SKM-1 (cell line): ENCODE measurements around the gene OTOF.

Experiments
- DNase-seq: peaks from one replicate; lab custom pipeline; 2025; ENCODE audit not compliant: unreplicated experiment; lab: John Stamatoyannopoulos, UW

Gene OTOF

DNA sequence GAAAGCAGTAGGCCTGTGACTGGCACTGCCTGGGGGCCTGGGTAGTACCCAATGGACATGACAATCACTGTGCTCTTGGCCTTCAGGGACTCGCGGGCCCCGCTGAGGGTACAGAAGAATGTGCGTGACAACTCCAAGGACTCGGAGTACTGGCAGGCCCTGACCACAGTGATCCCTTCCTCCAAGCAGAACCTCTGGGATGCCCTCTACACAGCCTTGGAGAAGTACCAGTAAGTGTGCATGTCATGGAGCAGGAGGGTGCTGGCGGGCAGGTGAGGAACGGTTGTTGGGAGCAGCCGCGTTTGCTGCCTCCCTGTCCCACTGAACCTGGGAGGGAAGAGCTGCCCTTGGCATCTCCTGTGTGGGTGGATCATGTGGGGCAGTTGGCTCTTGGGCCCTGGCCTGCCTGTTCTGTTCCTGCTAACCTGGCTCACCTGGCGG lies 23.3 kb downstream of the OTOF start:
- no peak for DNase-seq

DNA sequence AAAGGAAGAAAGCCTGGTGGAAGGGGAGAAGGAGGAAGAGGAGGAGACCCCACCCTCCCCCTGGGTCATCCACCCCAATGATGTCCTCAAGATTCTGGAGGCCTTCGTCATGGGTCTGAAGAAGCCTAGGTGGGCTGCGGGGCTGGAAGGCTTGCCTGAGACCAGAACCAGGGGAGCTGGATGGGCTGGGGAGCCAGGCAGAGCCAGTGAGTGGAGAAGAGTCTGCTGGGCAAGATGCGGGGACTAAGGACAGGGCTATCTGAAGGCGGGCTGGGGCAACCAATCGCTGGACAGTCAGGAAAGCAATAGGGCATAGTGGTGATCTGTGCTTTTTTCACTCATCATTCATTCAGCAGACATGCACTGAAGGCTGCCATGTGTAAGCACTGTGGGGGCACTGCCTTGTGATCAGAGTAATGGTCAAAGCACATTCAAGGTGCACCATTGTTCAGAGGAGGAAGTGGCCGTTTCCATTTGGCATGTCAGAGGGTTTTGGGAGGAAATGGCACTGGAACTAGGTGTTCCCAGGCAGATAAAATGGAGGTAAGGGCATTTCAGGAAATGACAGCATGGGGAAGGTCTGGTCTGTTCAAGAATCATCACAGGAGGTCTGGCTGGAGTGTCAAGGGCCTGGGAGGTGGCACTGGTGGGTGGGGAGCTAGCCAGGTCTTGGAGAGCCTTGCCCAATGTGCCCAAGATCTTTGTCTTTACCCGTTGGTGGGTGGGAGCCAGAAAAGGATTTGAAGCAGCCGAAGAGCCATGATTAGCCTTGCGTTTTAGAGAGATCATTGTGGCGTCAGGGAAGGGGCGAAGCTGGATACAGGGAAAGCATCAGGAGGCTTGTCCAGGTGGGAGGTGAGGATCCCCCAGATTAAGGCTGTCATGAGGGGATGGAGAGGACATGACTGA lies 24.2 kb downstream of the OTOF start:
- DNase-seq = no peak

DNA sequence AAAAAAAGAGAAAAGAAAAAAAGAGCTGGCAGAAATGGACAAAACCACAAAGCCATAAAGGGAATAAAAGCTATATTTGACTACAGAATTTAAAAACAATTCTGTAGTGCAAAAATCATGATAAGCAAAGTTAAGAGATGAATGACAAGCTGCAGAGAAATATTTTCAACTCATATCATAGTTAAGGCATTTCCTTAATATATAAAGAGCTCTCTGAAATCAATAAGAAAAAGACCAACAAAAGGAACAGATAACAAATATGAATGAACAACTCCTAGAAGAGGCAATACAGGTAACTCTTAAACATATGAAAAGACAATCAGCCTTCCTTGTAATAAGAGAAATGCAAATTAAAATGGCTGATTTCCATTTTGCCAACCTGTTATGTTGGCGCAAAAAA lies 26.2 kb downstream of the OTOF start:
- DNase-seq = no peak

DNA sequence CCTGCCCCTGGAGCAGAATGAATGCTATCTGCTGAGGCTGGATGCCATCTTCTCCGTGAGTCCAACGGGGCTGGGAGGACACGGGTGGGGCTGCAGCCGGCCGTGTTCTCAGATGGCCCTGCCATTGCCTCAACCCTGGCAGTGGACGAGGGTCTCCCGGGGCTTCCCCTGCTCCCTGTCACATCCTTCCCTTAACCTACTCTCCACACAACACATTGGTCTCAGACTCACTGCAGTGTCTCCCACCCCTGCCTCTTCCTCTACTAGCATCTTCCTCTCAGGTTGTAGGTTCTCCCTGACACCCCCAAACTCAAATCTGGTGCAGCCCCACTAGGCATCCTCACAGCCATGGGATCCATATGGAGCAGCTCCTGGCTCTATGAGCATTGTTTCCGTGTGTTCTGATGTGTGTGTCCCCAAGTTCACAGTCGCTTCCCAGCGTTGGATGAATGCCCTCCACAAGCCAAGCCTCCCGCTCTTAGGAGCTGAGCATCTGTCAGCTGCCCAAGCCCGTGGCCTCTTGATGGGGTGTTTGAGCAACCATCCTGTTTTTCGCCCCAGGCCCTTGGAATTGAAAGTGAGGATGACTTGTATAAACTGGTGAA lies 27.8 kb downstream of the OTOF start:
- DNase-seq = no peak

DNA sequence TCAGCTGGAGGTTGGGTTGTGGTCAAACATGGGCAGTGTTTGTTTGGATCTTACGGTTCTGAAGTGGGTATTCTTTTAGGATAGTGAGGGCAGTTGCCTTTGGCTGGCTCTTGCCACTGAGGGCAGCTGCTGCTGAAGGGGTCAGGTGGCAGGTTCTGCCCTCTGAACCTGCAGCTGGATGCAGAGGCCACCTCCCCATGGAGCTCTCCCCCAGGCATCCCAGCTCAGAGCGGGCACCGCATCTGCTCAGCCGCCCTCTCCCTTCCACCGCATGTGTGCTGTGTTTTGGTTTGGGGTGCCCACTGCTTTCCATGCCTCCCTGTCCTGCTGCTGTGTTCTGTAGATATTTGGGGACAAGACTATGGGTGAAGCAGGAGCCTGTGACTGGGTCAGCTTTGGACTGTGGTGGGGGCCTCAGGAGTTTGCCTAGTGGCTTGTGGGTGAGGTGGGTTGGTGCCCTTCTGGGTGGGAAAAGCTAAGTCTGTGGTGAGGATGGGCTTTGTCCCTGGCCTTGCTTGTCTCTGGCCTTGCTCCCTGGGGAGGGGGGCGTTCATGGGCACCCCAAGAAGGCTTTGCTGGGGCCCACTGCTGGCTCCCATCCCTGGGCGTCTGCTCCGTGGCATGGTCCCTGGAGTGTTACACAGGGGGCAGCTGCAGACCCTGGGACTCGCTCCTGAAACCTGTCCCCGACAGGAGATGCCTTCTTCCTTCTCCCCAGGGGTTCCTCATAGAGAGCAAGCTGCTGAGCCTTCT lies 28.5 kb downstream of the OTOF start:
- no peak for DNase-seq

DNA sequence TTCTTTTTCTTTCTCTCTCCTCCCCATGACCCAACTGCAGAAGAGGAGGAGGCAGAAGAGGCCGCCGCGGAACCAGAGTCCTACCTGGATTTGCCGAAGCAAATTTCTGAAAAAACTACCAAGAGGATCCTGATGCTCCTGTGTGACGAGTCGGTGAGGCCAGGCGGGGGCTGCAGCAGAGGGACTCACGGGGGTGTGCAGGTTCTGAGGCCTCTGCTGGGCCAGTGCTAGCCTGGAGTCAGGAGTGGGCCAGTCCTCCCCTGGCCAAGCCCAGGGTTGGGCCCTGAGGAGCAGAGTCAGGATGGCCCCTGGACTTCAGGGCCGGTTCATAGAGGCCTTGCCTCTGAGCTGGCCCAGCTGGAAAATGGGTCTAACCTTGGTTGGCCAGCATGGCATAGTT lies 29.3 kb downstream of the OTOF start:
- DNase-seq = no peak

DNA sequence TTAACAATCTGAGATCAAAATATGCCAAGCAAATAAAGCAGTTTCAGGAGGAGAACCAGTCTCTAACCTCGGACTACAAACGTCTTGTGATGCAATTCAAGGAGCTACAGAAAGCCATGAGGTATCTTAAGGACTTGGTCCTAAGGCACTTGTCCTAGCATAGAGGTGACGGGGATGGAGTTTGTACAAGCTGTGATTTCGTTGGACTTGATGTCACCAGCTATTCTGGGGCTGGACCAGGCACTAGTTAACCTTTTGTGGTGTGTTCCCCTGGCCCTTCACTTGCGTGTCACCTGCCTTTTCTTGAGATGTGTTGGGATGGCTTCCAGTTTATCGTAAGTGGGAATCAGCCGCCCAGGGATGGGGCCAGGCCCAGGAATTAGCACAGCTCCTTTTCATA lies 33.7 kb downstream of the OTOF start:
- DNase-seq = no peak

DNA sequence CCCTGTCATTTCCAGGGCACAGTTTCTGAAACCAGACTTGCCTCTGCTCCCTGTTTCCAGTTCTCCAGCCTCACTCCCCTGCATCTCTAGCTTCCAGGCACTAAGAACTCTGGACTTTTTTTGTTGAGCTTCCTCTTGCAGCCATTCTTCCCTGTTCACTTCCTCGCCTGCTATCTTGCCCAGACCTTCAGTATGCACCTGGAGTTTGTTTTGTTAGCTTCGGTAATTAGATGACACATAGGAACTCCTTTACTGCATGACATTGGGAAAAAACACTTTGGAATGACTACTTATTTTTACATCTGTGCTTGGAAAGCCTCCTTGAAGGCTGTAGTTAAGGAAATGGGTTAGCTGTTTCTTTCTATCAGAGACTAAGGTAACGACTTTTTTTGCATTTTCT lies 35.2 kb downstream of the OTOF start:
- DNase-seq = no peak

DNA sequence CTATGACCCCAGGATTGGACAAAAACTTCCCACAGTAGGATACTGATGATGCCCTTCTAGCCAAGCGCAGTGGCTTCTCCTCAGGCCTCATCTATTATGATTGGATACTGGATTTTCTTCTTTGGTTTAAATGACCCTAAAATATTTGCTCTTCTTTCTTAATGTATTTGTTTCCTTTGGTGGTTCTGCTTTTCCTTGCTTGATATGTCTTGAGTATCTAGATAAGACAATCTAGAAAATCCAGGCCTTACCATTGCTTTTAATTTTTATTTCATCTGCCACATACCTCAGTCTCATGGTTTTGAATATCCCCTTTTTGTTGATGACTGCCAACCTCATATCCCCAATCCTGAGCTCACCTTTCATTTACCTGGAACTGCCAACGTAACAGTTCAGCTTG lies 35.6 kb downstream of the OTOF start:
- no peak for DNase-seq

DNA sequence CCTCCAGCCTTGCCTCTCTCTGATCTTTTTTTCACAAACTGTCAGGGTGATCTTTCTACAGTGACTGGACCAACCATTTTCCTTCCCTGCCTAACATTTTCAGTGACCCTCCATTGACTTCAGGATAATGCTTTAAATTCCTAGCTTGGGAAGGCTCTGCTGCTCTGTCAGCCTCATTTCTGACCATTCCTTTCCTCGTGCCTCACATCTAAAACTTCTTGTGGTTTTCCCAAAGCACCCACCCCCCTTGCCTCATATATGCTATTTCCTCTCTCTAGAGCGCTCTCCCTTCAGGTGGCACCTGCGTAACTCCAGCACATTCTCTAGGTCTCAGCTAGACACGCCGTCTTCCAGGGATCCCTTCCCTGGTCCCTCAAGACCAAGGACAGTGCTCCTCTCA lies 39.0 kb downstream of the OTOF start:
- DNase-seq = no peak

DNA sequence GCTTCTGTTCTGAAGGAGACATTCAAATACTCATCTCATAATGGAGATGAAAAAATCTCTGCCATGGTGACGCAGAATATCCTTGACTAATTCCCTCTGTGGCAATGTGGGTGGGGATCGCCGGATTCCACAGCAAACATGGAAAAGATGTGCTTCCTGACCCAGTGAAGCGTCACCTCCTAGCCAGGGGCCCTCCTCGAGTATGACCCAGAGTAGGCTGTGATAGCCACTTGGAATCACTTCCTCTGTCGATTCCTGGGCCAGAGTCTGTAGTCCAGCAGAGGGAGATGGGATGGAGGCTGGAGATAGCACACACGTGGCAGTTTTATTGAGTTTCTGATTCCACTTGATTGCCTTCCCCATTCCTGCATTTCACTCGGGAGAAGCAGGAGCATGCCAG lies 39.4 kb downstream of the OTOF start:
- DNase-seq = no peak

DNA sequence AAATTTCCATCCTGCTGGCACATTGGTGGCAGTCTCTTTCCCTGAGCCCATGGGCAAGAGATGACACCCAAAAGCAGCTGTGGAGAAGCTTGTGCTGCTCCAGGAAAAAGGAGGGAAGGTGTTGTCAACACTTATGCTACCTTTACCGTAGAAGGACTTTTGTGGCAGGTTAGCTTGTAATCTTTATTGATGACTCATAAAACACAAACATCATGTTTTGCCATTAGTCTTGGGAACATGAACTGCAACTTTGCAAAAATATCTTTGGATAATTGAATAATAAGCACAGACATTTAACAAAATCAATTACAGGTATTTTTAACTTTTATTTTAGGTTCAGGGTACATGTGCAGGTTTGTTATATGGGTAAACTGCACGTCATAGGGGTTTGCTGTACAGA lies 42.8 kb downstream of the OTOF start:
- DNase-seq = no peak

DNA sequence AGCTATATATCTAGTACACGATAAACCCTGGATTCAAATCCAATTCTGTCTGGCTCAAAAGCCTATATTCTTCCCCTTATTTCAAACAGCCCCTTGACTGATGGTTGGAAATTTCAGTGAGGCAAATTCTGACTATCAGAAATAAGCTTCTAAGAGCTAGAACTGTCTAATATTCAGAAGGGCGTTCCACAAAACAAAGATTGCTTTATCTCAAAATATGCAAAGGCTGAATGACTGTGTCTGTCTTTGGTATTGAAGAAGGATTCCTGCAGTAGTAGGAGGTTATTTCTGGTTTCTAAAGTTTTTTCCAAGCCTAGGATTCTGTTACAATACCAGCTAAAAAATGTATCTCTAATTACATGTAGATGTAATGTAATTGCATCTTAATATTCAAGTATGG lies 45.1 kb downstream of the OTOF start:
- no peak for DNase-seq

DNA sequence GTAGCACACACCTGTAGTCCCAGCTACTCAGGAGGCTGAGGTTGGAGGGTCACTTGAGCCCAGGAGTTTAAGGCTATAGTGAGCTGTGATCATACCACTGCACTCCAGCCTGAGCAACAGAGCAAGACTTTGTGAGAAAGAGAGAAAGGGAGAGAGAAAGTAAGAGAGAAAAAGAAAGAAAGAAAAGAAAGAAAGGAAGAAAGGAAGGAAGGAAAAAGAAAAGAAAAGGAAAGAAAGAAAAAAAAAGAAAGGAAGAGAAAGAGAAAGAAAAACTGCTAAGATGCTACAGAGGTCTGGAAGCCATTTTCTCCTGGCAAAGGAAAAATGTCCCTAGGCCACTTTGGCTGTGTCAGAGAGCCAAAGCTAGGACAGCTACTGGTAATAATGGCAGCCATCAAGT lies 45.6 kb downstream of the OTOF start:
- DNase-seq = no peak

DNA sequence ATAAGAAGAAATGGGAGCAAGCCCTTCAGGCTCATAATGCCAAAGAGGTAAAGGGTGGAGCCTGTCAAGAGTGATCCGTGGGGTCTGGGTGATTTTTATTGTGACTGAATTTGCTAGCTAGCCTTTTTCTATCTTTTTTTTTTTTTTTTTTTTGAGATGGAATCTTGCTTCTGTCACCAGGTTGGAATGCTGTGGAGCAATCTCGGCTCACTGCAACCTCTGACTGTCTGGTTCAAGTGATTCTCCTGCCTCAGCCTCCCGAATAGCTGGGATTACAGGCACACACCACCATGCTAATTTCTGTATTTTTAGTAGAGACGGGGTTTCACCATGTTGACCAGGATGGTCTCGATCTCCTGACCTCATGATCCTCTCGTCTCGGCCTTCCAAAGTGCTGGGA lies 47.1 kb downstream of the OTOF start:
- DNase-seq = no peak

DNA sequence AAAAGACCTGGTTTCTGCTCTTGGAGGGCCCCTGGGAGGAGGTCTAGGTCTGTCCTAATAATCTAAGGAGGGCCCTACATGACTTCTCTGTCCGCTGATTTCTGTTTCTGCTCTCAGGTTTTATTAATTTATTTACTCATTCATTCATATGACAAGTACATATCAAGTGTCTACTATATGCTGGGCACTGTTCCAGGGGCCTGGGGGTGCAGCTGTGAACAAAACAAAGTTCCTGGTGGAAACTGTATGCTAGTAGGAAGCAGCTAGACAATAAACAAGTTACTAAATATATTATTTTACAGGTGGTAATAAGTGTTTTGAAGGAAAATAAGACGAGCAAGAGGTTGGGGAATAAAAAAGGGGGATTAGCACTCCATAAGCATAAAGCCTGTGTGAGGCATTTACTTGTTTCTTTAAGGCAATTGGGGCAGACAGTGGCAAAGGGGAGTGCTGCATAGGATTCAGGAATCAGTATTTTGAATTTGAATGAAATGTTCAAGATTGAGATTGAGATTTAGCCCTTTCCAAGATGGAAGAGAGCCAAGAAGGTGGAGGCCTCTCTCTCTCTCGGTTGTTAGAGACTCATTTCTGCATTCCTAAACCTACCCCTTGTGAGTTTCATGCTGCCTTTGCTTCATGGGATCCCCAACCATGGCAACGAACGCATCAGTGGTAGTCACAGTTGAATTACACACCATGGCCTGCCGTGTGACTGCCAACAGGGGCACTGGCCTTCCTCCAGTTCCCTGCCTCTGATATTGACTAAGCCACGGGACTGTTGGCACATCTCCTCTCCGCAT lies 47.9 kb downstream of the OTOF start:
- no peak for DNase-seq

DNA sequence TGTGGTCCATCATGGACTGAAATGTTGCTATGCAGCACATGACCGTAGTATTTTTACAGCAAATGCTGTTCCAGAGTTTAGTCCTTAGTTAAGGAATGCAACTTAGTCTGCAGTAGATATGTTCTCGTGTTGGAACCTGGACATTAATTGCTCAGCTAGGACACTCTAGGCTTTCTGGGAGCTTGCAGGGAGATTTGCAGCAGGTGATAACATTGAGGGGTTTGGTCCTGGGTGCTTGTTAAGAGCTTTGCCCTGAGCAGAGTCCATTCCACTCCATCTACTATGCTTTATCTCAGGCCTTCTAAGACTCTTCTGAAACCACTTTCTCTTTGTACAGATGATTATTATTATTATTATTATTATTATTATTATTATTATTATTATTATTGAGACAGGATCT lies 49.1 kb downstream of the OTOF start:
- DNase-seq = no peak

DNA sequence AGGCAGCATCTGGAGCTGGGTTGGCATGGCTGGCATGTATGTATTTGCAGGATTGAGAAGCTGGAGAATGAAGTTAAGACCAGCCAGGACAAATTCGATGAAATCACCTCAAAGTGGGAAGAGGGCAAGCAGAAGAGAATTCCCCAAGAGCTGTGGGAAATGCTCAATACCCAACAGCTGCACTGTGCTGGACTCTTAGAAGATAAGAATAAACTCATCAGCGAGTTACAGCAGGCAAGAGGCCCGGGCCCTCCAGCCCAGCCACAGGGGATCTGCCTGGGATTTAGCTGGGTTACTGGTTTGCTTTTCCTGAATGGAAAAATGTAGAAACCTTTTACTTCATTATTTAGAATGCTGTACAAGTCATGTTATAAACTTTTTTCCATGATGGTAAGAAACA lies 53.7 kb downstream of the OTOF start:
- no peak for DNase-seq

DNA sequence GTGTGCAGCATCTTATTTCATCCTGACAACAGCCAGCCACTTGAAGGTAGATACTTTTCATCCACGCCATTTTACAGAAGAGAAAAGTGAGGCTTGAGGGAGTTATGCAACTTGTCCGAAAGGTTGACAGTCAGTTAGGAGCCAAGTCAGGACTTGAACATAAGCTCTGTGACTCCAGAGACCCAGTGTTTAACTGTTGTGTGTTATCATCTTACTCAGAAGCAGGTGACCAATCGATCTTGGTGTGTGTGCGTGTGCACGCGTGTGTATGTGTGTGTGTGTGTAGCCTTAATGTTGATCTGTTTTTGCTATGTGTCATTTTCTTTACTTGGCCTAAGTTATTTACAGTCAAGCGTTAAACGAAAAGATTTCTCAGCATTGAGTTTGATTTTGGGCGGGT lies 54.2 kb downstream of the OTOF start:
- no peak for DNase-seq

DNA sequence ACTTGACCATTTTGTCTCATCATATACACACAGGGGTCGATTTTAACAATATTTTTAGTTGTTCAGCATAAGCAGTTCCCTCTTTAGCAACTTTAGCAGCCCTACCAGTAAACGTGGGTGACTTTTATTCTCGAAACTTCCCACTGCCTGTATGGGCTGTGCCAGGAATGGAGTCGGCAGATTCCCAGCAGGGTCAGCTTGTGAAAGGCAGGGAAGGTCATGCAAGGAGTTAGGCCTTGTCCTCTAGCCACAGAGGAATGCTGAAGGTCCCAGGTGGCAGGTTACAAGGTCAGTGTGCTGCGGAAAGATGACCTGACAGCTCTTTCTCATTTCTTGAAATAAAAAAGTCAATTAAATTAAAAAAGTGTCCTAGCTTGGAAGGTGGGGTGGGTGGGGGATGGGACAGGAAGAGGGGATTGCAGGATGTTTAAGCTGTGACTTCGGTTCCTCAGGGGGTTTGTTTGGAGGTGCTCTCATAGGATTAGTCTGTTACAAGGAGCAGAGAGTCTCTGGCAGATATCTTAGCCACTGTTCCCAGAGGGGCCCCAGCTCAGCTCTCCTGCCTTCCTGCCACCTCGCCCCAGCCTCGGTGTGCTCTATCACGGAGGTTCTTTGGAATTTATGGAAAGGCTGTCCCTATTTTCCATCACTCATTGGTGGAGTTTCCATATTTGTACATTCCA lies 54.8 kb downstream of the OTOF start:
- no peak for DNase-seq

DNA sequence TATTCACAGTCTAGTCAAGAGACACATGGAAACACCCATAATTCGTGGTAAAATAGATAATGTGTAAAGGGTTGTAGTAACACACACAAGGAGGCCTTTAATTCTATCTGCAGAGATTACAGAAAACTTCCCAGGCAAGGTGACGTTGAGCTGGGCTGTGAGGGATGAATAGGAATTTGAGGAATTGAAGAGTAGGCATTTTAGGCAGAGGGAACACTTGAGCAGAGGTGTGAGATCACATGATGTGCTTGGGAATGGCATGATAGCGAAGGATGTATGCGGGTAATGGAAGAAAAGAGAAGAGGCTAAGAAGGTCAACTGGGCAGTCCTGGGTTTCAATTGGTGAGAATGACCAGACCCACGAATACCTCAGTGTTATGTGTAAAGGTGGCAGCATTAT lies 56.0 kb downstream of the OTOF start:
- DNase-seq = no peak
